NCI-H1048 (cell line): ENCODE results near the gene BTNL9.
"Not testable (repeated sequence)": the region's sequence is repeated elsewhere in the genome, so short reads cannot be mapped to it uniquely, and the experiment has no call there.

Experiments
- DNase-seq: peaks from one replicate; lab custom pipeline; 2025; lab: John Stamatoyannopoulos, UW

Gene BTNL9

GRCh38 chr5:181039931-181040630 is at the start of gene BTNL9:
TSS of gene BTNL9 (plus strand) at chr5:181040266. CDS start at chr5:181045490, 5,224 bp downstream.
- DNase-seq: no peak

- no peak for DNase-seq
These were observed 49.2 kb upstream of the BTNL9 start for GRCh38 chr5:180990882-180991242.

GRCh38 chr5:181001947-181002346 is 38.1 kb upstream of the BTNL9 start:
- DNase-seq: no peak

- no peak for DNase-seq
These were observed 34.3 kb upstream of the BTNL9 start for GRCh38 chr5:181005791-181006190.

- no peak for DNase-seq
These were observed 31.9 kb upstream of the BTNL9 start for GRCh38 chr5:181008136-181008535.

DNA sequence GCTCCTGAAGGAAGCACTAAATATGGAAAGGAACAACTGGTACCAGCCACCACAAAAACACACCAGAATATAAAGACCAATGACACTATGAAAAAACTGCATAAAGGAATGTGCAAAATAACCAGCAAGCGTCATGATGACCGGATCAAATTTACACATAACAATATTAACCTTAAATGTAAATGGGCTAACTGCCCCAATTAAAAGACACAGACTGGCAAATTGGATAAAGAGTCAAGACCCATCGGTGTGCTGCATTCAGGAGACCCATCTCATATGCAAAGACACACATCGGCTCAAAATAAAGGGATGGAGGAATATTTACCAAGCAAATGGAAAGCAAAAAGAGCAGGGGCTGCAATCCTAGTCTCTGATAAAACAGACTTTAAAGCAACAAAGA is 30.0 kb upstream of the BTNL9 start:
- not testable (repeated sequence) for DNase-seq

DNA sequence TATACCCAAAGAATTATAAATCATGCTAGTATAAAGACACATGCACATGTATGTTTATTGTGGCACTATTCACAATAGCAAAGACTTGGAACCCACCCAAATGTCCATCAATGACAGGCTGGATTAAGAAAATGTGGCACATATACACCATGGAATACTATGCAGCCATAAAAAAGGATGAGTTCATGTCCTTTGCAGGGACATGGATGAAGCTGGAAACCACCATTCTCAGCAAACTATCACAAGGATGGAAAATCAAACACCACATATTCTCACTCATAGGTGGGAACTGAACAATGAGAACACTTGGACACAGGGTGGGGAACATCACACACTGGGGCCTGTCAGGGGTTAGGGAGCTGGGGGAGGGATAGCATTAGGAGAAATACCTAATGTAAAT is 25.4 kb upstream of the BTNL9 start:
- not testable (repeated sequence) for DNase-seq

DNA sequence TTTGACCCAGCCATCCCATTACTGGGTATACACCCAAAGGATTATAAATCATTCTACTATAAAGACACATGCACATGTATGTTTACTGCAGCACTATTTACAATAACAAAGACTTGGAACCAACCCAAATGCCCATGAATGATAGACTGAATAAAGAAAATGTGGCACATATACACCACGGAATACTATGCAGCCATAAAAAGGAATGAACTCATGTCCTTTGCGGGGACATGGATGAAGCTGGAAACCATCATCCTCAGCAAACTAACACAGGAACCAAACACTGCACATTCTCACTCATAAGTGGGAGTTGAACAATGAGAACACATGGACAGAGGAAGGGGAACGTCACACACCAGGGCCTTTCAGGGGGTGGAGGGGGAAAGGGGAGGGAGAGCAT is 22.6 kb upstream of the BTNL9 start:
- DNase-seq: not testable (repeated sequence)

GRCh38 chr5:181020688-181021087 is 19.4 kb upstream of the BTNL9 start:
- DNase-seq: no peak

DNA sequence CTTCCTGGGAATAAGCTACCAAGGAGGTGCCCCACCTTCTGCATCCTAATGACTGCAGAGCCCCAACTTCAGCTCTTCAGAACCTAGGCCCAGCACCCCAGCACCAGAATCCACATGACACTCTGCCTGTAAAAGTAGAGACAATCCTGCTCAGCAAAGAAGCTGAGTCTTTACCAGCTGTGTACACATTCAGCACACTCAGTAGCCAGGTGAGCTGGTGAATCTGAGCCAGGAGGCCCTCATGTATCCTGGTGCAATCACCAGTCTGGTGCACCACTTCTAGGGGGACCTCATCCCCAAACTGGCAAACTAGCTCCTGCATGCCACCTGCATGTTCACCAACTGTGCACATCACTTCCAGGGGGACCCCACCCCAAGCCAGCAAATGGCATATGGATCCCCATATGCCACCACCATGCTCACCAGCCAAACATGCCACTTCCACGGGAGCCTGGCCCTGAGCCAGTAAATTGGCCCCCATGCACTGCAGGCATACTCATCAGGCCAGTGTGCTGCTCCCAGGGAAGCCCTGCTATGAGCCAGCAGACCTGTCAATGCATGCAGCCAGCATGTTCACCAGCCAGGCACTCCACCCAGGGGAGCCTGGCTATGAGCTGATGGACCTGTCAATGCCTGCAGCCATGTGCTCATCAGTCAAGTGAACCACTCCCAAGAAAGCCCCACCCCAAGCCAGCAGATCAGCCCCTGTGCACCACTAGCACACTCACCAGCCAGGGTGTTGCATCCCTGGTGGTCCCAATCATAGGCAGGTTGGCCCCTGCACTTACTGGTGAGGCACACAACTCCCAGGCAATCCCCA is 15.6 kb upstream of the BTNL9 start:
- no peak for DNase-seq

DNA sequence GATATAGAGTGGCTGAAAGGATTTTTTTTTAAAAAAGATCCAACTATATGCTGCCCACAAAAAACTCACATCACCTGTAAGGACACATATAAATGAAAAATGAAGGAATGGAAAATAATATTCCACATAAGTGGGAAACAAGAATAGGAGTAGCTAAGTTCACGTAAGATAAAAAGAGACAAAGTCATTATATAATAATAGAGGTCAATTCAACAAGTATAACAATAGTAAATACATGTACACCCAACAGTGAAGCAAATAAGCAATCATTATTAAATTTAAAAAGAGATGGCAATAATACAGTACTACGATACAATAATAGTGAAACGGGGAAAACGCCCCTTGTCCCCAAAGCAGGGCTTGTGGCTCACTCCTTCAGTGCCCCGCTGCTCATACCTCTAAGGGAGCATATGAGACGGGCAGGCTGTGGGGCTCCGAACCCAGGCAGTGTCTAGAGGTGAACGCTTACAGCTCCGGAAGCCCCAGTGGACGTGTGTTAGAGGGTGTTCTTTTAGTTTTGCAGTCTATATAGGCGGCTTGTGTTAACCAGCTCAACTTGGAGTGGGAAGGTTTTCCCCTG is 12.5 kb upstream of the BTNL9 start:
- DNase-seq: no peak

GRCh38 chr5:181028032-181028819 is 11.8 kb upstream of the BTNL9 start:
- DNase-seq: no peak

- DNase-seq: no peak
These were observed 8.3 kb upstream of the BTNL9 start for GRCh38 chr5:181031716-181032115.

DNA sequence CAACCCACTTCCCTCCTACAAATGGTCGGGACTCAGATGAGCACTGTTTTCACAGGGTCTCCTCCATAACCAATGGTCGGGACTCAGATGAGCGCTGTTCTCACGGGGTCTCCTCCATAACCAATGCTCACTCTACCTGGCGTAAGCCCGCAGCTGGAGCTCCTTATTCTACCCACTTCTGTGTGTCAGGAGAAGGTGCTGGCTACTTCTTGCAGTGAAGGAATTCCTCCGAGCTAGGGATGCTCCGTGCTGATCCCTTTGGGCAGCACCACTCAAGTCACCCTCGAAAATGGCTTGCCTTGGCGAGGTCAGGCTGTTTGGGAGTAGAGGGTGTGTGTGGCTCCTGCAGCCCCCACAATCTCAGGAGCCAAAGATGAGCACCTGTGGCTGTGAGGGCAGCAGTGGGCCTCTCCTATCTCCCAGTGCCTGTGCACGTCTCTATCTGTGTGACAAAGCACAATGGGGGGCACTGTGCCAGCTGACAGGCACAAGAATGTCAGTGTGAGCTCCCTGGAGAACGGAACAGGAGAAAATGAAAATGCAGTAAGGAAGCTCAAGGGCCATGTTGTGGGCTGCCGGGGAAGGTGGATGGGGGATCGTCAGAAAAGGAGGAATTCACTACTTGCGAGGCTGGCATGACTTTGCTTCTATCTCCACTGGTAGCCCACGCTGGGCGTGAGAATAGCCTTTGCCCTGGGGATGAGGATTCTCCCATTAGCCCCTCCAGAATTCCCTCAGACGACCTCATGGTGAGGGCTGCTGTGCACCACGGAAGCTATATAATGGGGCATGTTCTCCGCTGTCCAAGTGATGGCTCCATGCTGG is 3.9 kb upstream of the BTNL9 start:
- no peak for DNase-seq

DNA sequence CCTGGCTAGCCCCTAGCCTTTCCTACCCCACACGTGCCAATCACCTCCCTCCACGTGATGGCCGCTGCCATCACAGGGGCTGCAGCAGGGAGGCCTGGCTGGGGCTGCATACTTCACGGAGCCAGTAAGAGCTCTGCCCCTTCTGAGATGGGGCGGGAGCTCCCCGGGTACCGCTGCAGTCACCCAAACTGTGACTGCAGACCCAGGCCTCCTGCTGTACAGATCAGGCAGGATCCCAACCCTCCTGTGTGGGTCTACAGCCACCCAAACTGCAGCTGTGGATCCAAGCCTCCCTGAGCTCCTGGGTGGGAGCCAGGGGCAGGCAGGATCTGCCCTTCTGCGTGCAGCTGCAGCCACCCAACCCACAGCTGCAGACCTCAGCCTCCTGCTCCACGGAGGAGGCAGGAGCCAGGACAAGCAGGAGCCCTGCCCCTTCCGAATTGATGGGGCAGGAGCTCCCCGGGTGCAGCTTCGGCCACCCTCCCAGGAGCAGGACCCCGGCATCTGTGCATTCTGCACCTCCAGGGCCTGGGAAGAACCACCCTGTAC is 3.2 kb upstream of the BTNL9 start:
- DNase-seq: no peak

- DNase-seq: no peak
These were observed 2.7 kb upstream of the BTNL9 start for GRCh38 chr5:181037365-181037861.

DNA sequence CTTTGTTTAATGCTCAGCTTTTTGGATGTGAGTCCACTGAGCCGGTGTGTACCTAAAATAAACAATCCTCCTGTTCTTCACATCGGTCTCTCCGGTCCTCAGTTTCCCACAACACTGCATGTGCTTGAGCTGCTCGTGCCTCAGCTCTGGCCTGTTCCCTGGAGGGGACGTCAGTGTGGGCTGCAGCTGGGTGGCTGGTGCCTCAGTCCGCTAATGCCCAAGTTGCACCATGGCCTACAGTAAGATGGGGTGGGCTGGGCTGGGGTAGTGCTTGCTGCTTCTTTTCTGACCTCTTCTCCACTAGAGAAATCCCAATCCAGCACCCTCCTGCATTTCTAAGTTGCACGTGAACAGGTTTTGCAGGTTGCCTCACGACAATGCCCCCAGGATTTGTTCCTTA is 595 bp upstream of the BTNL9 start:
- no peak for DNase-seq

DNA sequence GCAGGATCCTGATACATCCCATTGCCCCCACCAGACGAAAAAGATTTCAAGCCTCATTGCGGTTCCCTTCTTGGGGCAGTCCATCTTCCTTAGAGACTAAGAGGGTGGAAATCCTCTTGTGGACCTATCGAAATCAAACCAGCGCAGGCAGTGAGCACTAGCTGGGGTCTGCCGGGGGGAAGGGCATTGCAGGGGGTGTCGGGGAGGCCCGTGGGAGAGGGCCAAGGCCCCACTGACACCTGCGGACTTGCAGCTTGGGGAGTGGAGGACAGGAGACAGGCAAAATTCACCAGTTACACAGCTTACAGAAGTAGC is 522 bp downstream of the BTNL9 start:
- DNase-seq: no peak

- DNase-seq: no peak
These were observed 977 bp downstream of the BTNL9 start for GRCh38 chr5:181041043-181041442.

GRCh38 chr5:181042036-181042713 is 2.1 kb downstream of the BTNL9 start:
- no peak for DNase-seq

GRCh38 chr5:181042722-181043121 is 2.7 kb downstream of the BTNL9 start:
- no peak for DNase-seq
